Mucosa of stomach (tissue), 1 donor: ENCODE results near the gene RBMS1.

Experiments
- H3K27me3 ChIP-seq: one replicate; pipeline ENCODE4 v1.7.0; 2013; ENCODE audit warnings: mild to moderate bottlenecking, low read length; ENCODE audit not compliant: control insufficient read depth, insufficient read depth
- H3K36me3 ChIP-seq: one replicate; pipeline ENCODE4 v1.7.0; 2013; ENCODE audit warnings: low read length; ENCODE audit not compliant: control insufficient read depth, insufficient read depth
- H3K4me1 ChIP-seq: one replicate; pipeline ENCODE4 v1.7.0; 2013; ENCODE audit warnings: mild to moderate bottlenecking, low read length; ENCODE audit not compliant: control insufficient read depth, insufficient read depth
- H3K4me3 ChIP-seq: one replicate; pipeline ENCODE4 v1.7.0; 2013; ENCODE audit warnings: low read length
- H3K9ac ChIP-seq: one replicate; pipeline ENCODE4 v1.7.0; 2013; ENCODE audit warnings: mild to moderate bottlenecking, low read length, moderate library complexity
- H3K9me3 ChIP-seq: one replicate; pipeline ENCODE4 v1.7.0; 2013; ENCODE audit warnings: mild to moderate bottlenecking, low read length, moderate library complexity; ENCODE audit not compliant: control insufficient read depth
- donor health status: Pancreatic carcinoma.

RBMS1 gene

GRCh38 chr2:160477032-160477431, 16.6 kb downstream of the RBMS1 start:
- H3K27me3 ChIP-seq, result no peaks in the 10 kb centered on the region
- no peak overlapping the region for H3K9ac ChIP-seq
- H3K4me1 ChIP-seq, result peaks cover 4% of the 10 kb centered on the region
- H3K36me3 ChIP-seq, result no peaks in the 10 kb centered on the region
- H3K9me3 ChIP-seq, result no peaks in the 10 kb centered on the region
- no peak overlapping the region for H3K4me3 ChIP-seq

GRCh38 chr2:160474891-160475787, 18.5 kb downstream of the RBMS1 start:
- H3K9ac ChIP-seq, result no peak overlapping the region
- no peaks in the 10 kb centered on the region for H3K27me3 ChIP-seq
- H3K36me3 ChIP-seq, result no peaks in the 10 kb centered on the region
- H3K4me1 ChIP-seq, result peaks cover 4% of the 10 kb centered on the region
- no peak overlapping the region for H3K4me3 ChIP-seq
- no peaks in the 10 kb centered on the region for H3K9me3 ChIP-seq

- no peak overlapping the region for H3K4me3 ChIP-seq
- no peaks in the 10 kb centered on the region for H3K9me3 ChIP-seq
- no peaks in the 10 kb centered on the region for H3K36me3 ChIP-seq
- H3K27me3 ChIP-seq, result no peaks in the 10 kb centered on the region
- no peak overlapping the region for H3K9ac ChIP-seq
- peaks cover 7% of the 10 kb centered on the region for H3K4me1 ChIP-seq
Observed at GRCh38 chr2:160474319-160474645, 19.3 kb downstream of the RBMS1 start.

GRCh38 chr2:160473468-160474318, 19.9 kb downstream of the RBMS1 start:
- H3K9ac ChIP-seq, result no peak overlapping the region
- no peaks in the 10 kb centered on the region for H3K36me3 ChIP-seq
- H3K4me1 ChIP-seq, result peaks cover 8% of the 10 kb centered on the region
- H3K27me3 ChIP-seq, result no peaks in the 10 kb centered on the region
- no peak overlapping the region for H3K4me3 ChIP-seq
- H3K9me3 ChIP-seq, result no peaks in the 10 kb centered on the region

- H3K9me3 ChIP-seq, result no peaks in the 10 kb centered on the region
- no peak overlapping the region for H3K9ac ChIP-seq
- no peak overlapping the region for H3K4me3 ChIP-seq
- peaks cover 8% of the 10 kb centered on the region for H3K4me1 ChIP-seq
- H3K36me3 ChIP-seq, result no peaks in the 10 kb centered on the region
- no peaks in the 10 kb centered on the region for H3K27me3 ChIP-seq
Observed at GRCh38 chr2:160472839-160473251, 20.8 kb downstream of the RBMS1 start.

- Histone ChIP-seq H3K4me3 (no peak overlapping the region), H3K36me3 (no peaks in the 10 kb centered on the region), H3K9me3 (no peaks in the 10 kb centered on the region), H3K9ac (no peak overlapping the region), H3K27me3 (no peaks in the 10 kb centered on the region), H3K4me1 (peaks cover 8% of the 10 kb centered on the region)
Observed at GRCh38 chr2:160471950-160472349, 21.7 kb downstream of the RBMS1 start.

- no peak overlapping the region for H3K9ac ChIP-seq
- peaks cover 4% of the 10 kb centered on the region for H3K4me1 ChIP-seq
- H3K27me3 ChIP-seq, result no peaks in the 10 kb centered on the region
- no peaks in the 10 kb centered on the region for H3K36me3 ChIP-seq
- H3K4me3 ChIP-seq, result no peak overlapping the region
- no peaks in the 10 kb centered on the region for H3K9me3 ChIP-seq
Observed at GRCh38 chr2:160469621-160470204, 23.9 kb downstream of the RBMS1 start.

- Histone ChIP-seq H3K27me3 (no peaks in the 10 kb centered on the region), H3K9me3 (no peaks in the 10 kb centered on the region), H3K36me3 (no peaks in the 10 kb centered on the region), H3K9ac (no peak overlapping the region), H3K4me3 (no peak overlapping the region), H3K4me1 (peaks cover 4% of the 10 kb centered on the region)
Observed at GRCh38 chr2:160469164-160469563, 24.4 kb downstream of the RBMS1 start.

- Histone ChIP-seq H3K4me1 (peaks cover 4% of the 10 kb centered on the region), H3K4me3 (no peak overlapping the region), H3K9me3 (no peaks in the 10 kb centered on the region), H3K36me3 (no peaks in the 10 kb centered on the region), H3K27me3 (no peaks in the 10 kb centered on the region), H3K9ac (no peak overlapping the region)
Observed at GRCh38 chr2:160467086-160467485, 26.5 kb downstream of the RBMS1 start.

GRCh38 chr2:160465406-160465805, 28.2 kb downstream of the RBMS1 start:
- Histone ChIP-seq H3K36me3 (no peaks in the 10 kb centered on the region), H3K4me3 (no peak overlapping the region), H3K9me3 (no peaks in the 10 kb centered on the region), H3K4me1 (peaks cover 6% of the 10 kb centered on the region), H3K27me3 (no peaks in the 10 kb centered on the region), H3K9ac (no peak overlapping the region)

GRCh38 chr2:160465002-160465401, 28.6 kb downstream of the RBMS1 start:
- Histone ChIP-seq H3K4me3 (no peak overlapping the region), H3K4me1 (peaks cover 10% of the 10 kb centered on the region), H3K9ac (no peak overlapping the region), H3K27me3 (no peaks in the 10 kb centered on the region), H3K9me3 (no peaks in the 10 kb centered on the region), H3K36me3 (no peaks in the 10 kb centered on the region)

GRCh38 chr2:160464017-160464416, 29.6 kb downstream of the RBMS1 start:
- Histone ChIP-seq H3K27me3 (no peaks in the 10 kb centered on the region), H3K36me3 (no peaks in the 10 kb centered on the region), H3K9me3 (no peaks in the 10 kb centered on the region), H3K9ac (no peak overlapping the region), H3K4me1 (peaks cover 7% of the 10 kb centered on the region), H3K4me3 (no peak overlapping the region)
